Measurements from ENCODE around the gene AIP. TPM values are rescaled to one million over a fixed set of nuclear protein-coding genes. Genes with fewer than 3 reads are reported as not detected.

The AIP gene
- total and polyA plus RNA-seq, 9 of the 15 experiments (the other 6 are each of a cell fraction or from before 2014, with no cell fraction given): 5.2 to 92.5 (median 52.7) TPM

GRCh38 chr11:67505605-67506396 is 23.0 kb downstream of the AIP start (continued):
- TF ChIP-seq CHD7 (IDR thresholded peaks at IDR 0.05; ENCODE audit: low read depth, low read length) (no peak), HNRNPLL (IDR thresholded peaks at IDR 0.05; ENCODE audit: low read depth, low read length, poor library complexity, severe bottlenecking) (no peak), SMAD4 (CRISPR knock-in tag; conservative IDR thresholded peaks at IDR 0.05) (peak; percentile 67), MAFG (tag; conservative IDR thresholded peaks at IDR 0.05) (no peak), YBX1 (IDR thresholded peaks at IDR 0.05) (no peak), BRF2 (IDR thresholded peaks at IDR 0.05; ENCODE audit: borderline replicate concordance, insufficient read depth, insufficient read length) (no peak), ZNF165 (CRISPR knock-in tag; IDR thresholded peaks at IDR 0.05; ENCODE audit: borderline replicate concordance) (no peak), ZNF77 (CRISPR knock-in tag; IDR thresholded peaks at IDR 0.05) (no peak), ZEB2 (IDR thresholded peaks at IDR 0.05) (no peak), ZBTB26 (CRISPR knock-in tag; IDR thresholded peaks at IDR 0.05) (no peak), ZNF23 (CRISPR knock-in tag; IDR thresholded peaks at IDR 0.05) (0 out of 2 replicates have a peak, but pooled peaks have one; percentile 37), SMAD3 (CRISPR knock-in tag; conservative IDR thresholded peaks at IDR 0.05) (peak; percentile 63; the same call in 1 of the 2 replicates), NRF1 (conservative IDR thresholded peaks at IDR 0.05 in 1 of 2, IDR thresholded peaks at IDR 0.05 in 1 of 2) (no peak), HIVEP1 (CRISPR knock-in tag; IDR thresholded peaks at IDR 0.05) (0 out of 2 replicates have a peak, but pooled peaks have one; percentile 32), ERF (CRISPR knock-in tag; IDR thresholded peaks at IDR 0.05) (peak; percentile 70; the same call in 1 of the 2 replicates)

Measured in K562 (cell line).